Hematopoietic multipotent progenitor cell (in vitro differentiated cells): ENCODE data around the gene CTXN2. TPM values are rescaled to one million over a fixed set of nuclear protein-coding genes. Genes with fewer than 3 reads are reported as not detected.
A peak's percentile ranks its signal among the peaks of the same experiment; 100 is the strongest.

Source experiments
- DNase-seq, 3 donors: peaks; one replicate each; pipeline ENCODE4 v3.0.0-alpha.2; 2011 to 2015; ENCODE audit warnings: low read depth in 2 of 3, low spot score in 2 of 3
- total RNA-seq: library from RNA; depleted of rRNA; stranded (reverse); fragments of >200 nt; gene quantifications from one replicate; pipeline ENCODE4 v1.2.3, GENCODE V29; 2012

The CTXN2 gene
- total RNA-seq: not detected

- no peak for DNase-seq
These were observed at the start of gene CTXN2 for GRCh38 chr15:48191574-48192225. Gene CTXN2 (plus strand): TSS chr15:48191665. CDS start chr15:48201301, 9,636 bp downstream.

DNA sequence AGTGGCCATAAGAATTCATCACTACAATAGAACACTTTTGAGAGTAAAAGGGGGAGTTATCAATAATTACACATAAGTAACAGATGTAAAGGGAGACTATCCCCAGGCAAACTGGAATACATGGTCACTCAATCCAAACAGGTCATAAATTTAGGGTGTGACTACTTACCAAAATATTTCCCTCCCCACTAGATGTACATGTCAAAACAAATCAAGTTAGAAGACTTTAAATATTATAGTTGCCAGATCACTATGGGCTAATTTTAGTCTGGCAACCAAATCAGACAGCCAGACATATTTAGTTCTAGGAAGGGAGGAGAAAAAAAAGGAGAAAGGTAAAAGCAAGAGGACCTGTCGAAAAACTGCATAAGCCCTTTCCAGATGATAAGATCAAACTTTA lies 47.6 kb upstream of the CTXN2 start:
- DNase-seq: no peak

GRCh38 chr15:48144889-48145288 lies 46.6 kb upstream of the CTXN2 start:
- no peak for DNase-seq

DNA sequence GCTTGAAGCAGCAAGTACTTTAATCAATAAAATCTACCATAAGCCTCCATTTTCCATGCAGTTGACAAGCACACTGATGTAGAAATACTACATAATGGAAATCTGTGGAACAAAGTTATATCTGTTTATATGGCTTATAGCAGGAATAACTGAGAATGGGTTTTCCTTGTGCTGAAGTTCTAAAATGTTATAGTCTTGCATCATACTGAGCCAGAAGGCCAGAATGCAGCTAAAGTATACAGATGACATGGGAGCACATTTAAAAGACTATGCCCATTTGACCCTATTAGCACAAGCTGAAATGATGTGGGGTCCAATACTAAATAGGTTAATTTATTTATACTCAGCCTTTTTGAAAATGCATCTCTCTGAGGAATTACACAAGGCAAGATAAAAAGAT lies 45.5 kb upstream of the CTXN2 start:
- no peak for DNase-seq

DNA sequence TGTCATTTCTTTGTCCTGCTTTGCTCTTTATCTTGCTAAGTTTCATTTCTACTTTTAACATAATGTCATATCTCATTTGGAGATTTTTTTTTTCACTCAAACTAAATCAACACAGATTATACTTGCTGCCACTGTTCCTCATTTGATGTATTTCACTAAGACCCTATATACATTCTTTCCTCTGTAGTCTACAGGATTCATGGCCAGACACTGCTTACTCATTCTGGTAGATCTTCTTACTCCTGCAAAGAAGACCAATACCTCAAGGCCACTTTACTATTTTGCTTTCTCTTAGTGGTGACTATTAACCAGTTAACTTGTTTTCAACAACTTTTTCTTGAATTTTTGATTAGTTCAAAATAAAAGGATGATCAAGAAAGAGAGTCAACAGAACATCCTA lies 44.1 kb upstream of the CTXN2 start:
- no peak for DNase-seq

DNA sequence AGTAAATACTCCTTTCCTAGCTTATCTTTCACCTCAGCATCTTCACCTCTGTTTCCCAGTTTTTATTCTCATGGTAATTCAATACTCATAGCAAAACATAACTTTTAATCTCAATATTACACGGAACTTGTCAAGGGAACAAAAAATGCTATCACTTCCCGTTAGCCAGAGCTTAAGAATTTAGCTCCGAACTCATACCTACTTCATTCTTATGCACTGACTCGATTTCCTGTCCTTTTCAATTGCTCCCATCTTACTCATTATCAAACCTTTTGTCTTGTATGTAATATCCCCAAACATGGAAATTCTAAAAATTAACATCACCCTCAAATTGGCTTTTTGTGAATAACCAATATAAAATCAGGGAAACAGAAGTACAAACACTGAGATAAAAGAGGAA lies 41.6 kb upstream of the CTXN2 start:
- DNase-seq: no peak

GRCh38 chr15:48153526-48153925 lies 37.9 kb upstream of the CTXN2 start:
- DNase-seq: no peak

GRCh38 chr15:48168616-48169015 lies 22.8 kb upstream of the CTXN2 start:
- no peak for DNase-seq

- no peak for DNase-seq
These were observed 20.5 kb upstream of the CTXN2 start for GRCh38 chr15:48170981-48171380.

- DNase-seq: no peak
These were observed 16.3 kb upstream of the CTXN2 start for GRCh38 chr15:48175126-48175525.

DNA sequence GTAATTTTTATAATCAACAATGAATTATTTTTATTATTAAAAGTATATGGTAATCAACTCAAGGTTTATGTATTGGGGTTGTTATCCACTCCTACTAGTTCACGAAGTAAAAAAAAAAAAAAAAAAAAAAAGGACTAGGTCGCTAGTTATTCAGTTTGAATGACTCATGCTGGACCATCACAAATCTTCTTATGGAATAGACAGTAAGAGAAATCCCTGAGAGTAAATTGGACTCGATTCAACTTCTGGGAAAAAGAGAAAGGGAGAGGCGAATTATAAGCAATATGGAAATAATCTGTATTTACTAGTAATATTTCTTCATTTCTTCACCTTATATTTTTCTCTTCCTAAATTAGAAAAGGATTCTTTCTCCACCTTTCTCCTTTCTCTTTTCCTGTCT lies 15.4 kb upstream of the CTXN2 start:
- no peak for DNase-seq

GRCh38 chr15:48176957-48177356 lies 14.5 kb upstream of the CTXN2 start:
- DNase-seq: peak in 1 of 3 donors; percentile 3

DNA sequence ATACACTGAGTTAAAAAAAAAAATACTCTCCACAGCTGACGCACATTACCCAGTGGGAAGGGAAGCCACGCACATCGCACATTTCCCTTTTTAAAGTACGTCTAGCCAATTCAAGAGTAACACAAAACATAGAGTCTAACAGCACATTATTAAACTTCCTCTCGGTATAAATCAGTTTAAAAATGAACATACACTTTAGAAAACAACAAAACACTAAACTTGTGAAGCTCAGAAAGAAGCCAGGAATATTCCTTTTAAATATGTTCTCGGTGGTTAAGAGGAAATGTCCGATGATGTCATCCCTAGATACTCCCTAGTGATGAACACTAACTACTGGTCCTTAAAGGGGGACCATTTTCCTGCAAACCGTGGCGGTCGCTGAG lies 14.1 kb upstream of the CTXN2 start:
- peak in 2 of 3 donors; percentile 60 to 82 for DNase-seq

DNA sequence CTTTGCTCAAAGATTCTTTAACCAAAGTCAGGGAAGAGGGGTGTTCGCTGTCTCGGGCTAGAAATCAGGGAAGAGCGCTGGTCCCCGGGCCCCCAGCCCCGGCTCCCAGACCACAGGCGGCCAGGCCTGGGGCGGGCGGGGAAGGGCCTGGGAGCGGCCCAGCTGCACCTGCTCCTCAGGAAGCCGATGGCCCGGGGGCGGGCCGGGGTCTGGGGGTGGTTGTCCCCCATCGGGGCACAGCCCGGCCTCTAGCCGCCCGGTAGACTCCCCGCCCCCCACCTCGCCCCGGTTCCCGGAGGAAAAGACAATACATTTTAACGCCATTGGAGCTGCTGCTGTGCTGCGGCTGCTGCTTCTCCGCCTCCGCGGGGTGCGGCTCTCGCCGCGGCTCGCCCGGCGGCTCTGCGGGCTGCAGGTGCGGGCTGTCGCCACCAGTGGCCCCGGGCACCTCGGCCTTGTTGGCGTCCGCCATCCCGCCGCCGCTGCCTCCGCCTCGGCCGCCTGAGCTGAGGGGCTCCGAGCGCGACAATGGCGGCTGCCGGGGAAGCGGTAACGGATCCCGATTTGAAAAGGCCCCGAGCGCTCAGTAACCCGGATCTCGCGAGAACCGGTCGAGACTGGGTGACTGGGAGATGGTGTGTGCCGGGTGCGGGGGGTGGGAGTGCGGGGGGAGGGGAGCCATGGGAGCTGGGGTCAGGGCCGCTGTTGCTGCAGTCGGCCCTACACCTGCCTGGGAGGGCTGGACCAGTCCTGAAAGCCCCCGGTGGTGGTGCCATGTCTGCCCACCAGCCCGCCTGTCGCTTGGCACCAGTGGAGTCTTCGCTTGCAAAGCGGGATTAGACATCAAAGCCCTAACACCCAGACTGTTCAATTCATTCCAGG lies 13.5 kb upstream of the CTXN2 start, which contains the start of gene MYEF2:
Gene MYEF2 (minus strand): TSS at position 530 of the 882 bp plus-strand sequence. CDS start 58 bp downstream, at position 472.
- DNase-seq: peak in 2 of 3 donors; percentile 80 to 90

DNA sequence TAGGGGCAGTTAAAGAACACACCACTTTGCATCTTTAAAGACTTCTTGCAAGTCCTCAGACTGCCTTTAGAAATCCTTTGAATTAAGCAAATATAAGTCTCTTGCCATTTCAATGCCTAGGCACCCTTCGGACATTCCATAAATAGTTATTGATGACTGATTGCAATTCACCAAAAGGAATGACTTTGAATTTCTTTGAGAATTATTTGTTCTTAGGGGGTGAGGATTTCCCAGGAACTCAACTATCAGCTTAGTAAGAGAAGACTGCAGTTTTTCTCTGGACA lies 12.9 kb upstream of the CTXN2 start:
- no peak for DNase-seq

DNA sequence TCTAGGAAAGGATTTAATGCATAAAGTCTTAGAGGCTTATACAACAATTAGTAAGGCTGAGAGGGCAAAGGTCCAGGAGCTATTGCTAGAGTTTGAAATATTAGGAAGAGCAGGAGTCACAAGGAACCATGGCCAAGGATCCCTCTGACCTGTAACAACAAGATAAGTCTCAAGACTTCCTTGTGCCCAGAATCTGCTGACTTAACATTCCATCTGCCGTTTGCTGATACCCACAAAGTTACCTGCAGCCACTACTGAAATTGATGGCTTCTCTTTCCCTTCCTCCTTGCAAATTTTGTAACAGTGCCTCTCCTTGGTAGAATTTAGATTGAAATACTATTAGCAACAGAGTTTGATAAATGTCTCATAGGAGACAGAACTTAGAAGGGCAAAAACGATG lies 8.7 kb upstream of the CTXN2 start:
- DNase-seq: no peak

- DNase-seq: no peak
These were observed 5.9 kb upstream of the CTXN2 start for GRCh38 chr15:48185529-48185928.

DNA sequence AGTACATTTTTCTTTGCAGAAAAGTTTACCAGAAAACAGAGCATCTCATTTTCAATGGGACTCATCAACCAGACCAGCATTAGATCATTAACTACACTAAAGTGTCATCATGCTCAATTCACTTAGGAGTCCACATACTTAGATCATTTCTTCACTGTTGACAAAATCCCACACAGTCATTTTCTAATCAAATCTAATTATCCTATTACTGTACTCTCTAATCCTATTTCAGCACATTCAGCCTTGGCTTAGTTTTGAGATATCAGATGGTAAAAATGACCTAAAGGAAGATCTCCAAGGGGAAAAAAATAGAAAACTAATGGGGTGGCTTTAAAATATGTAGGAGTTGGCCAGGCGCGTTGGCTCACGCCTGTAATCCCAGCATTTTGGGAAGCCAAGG lies 5.2 kb upstream of the CTXN2 start:
- DNase-seq: no peak

DNA sequence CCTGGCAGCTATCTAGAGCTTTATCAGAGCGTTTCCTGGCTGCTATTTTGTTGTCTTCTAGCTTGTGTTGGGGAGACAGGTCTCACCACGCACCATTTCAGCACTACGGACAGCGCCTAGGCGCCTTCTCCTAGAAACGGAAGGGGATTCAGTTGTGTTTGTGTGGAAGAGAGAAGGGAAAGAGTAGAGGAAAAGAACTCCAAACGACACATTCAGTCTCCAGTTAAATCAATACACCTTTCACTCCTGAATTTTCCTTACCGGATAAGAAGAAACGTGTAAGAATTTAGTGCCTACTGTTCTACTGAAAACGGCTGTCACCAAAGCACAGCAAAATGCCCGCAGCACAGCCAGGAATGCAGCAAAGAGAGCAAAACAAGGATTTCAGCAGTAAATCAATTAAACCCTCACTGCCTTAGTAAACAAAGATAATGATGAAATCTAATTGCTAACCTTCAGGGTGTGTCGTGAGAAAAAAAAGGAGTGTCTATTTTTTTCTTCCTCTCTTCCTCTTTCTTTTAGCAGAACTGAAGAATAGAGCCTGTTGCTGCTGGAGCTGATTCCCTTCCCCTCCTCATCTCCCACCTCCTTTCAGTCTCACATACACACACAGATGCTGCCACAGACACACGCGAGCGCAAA lies 412 bp upstream of the CTXN2 start:
- DNase-seq: peak; percentile 1 to 74 (median 45)

DNA sequence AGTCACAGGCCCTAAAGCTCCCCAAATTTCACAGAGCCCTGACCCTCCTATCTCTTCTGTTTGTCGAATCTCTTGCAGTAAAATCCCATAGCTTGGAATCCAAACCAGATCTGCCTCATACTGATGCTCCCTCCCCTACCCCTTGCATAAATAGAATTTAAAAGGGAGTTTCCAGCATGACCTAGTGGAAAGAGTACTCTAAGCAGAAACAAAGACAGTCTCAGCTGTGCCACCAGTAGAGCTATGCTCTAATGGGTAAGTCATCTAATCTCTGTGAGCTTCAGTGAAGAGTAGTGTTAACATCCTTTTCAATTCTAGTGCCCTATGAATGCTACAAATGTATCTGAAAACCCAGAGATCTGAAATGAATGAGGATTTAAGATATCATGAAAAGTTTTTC lies 10.6 kb downstream of the CTXN2 start:
- DNase-seq: no peak

GRCh38 chr15:48205981-48206380 lies 14.5 kb downstream of the CTXN2 start, which contains the start of gene SLC12A1:
Gene SLC12A1 (plus strand): TSS chr15:48206302. CDS start chr15:48207720, 1,418 bp downstream.
- no peak for DNase-seq

DNA sequence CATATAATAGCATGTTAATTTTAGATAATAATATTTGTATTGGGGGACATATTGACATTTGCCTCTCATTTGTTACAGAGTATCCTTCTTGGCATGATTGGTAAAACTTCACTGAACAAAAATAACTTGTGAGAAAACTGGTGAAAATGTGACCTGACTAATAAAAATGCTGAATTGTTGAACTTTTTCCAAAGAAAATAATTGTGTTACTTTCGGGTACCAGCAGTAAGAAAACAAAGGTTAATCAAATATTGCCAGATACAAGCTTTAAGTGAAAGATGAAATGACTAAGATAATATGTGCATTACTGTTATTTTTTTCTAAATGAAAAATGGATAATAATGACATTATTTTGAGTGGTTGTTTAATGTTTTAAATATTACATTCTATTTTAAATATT lies 29.8 kb downstream of the CTXN2 start:
- DNase-seq: no peak
